ENCODE results near the gene RTP2. TPM values are rescaled to one million over a fixed set of nuclear protein-coding genes. Genes with fewer than 3 reads are reported as not detected.

Gene RTP2
- total RNA-seq, 1 donor from 2014 or later, result not detected

- Mint-ChIP-seq H3K36me3 (no peaks in the 10 kb centered on the region), H3K27me3 (peaks cover 68% of the 10 kb centered on the region), H3K27ac (no peak overlapping the region), H3K4me1 (ENCODE audit: unreplicated experiment) (peaks cover 5% of the 10 kb centered on the region), H3K4me3 (no peak overlapping the region), H3K9me3 (no peaks in the 10 kb centered on the region)
- TF ChIP-seq, protein P1, sequence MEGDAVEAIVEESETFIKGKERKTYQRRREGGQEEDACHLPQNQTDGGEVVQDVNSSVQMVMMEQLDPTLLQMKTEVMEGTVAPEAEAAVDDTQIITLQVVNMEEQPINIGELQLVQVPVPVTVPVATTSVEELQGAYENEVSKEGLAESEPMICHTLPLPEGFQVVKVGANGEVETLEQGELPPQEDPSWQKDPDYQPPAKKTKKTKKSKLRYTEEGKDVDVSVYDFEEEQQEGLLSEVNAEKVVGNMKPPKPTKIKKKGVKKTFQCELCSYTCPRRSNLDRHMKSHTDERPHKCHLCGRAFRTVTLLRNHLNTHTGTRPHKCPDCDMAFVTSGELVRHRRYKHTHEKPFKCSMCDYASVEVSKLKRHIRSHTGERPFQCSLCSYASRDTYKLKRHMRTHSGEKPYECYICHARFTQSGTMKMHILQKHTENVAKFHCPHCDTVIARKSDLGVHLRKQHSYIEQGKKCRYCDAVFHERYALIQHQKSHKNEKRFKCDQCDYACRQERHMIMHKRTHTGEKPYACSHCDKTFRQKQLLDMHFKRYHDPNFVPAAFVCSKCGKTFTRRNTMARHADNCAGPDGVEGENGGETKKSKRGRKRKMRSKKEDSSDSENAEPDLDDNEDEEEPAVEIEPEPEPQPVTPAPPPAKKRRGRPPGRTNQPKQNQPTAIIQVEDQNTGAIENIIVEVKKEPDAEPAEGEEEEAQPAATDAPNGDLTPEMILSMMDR (conservative IDR thresholded peaks at IDR 0.05), result no peak
- no peak for DNase-seq (ENCODE audit: extremely low spot score, unreplicated experiment)
Observed at GRCh38 chr3:187667526-187667925, 34.8 kb downstream of the RTP2 start.

DNA sequence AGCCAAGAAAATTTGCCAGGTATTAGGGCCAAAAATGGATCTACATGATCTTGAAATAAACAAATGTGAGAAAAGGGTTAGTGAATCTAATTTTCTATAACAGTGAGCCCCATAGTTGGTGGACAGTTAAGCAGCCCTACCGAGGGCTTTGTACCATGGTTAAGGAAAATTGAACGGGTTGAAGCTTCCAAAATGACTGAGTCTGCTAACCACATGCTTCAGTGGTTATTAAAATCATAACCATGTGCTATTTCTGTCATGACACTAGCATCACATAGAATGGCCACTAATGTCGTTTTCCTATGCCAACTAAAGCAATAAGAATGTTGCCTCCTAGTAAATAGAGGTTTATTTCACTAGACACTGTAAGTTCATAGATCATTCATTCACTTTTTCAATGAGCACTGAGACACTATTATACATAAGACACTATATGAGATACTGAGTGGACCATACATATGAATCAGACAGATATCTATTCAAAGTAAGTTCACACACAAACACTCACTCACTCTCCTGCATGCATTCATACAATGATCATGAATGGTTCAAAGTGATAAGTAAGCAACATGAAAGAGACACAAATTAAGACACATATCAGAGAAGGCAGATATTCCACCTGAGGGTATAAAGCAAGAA, 36.5 kb downstream of the RTP2 start:
- H3K4me1 Mint-ChIP-seq (ENCODE audit: unreplicated experiment), result peaks cover 5% of the 10 kb centered on the region
- no peak overlapping the region for H3K4me3 Mint-ChIP-seq
- no peaks in the 10 kb centered on the region for H3K36me3 Mint-ChIP-seq
- DNase-seq (ENCODE audit: extremely low spot score, unreplicated experiment), result no peak
- H3K9me3 Mint-ChIP-seq, result no peaks in the 10 kb centered on the region
- no peak overlapping the region for H3K27ac Mint-ChIP-seq
- peaks cover 52% of the 10 kb centered on the region for H3K27me3 Mint-ChIP-seq
- TF ChIP-seq, protein P1 (conservative IDR thresholded peaks at IDR 0.05), result no peak

- Mint-ChIP-seq H3K9me3 (no peaks in the 10 kb centered on the region), H3K27me3 (peaks cover 43% of the 10 kb centered on the region), H3K4me3 (no peak overlapping the region), H3K36me3 (no peaks in the 10 kb centered on the region), H3K4me1 (ENCODE audit: unreplicated experiment) (peaks cover 5% of the 10 kb centered on the region), H3K27ac (no peak overlapping the region)
- no peak for DNase-seq (ENCODE audit: extremely low spot score, unreplicated experiment)
- TF ChIP-seq, protein P1 (conservative IDR thresholded peaks at IDR 0.05), result no peak
Observed at GRCh38 chr3:187665010-187665409, 37.3 kb downstream of the RTP2 start.

- no peak for DNase-seq (ENCODE audit: extremely low spot score, unreplicated experiment)
- H3K27ac Mint-ChIP-seq, result no peak overlapping the region
Observed at GRCh38 chr3:187662848-187663409, 39.4 kb downstream of the RTP2 start.

DNA sequence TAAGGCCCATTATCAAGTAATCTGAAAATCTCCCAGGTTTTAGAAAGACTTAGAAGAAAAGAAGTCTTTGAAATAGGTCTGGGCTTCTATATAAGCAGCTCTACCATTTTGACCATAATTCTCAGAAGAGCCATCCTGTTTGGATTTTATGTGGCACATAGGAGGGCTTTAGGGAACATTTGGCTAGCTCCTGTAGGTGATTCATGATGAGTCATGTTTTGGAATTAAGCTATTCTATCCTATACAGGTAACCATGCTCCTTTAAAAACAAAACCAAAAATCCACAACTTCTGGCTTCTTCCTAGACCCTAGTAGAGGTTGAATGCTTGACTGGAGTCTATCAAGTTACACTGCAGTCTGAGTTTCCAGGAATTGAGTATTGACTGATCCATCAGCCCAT, 41.1 kb downstream of the RTP2 start:
- TF ChIP-seq, protein P1 (conservative IDR thresholded peaks at IDR 0.05), result no peak
- no peaks in the 10 kb centered on the region for H3K36me3 Mint-ChIP-seq
- no peak for DNase-seq (ENCODE audit: extremely low spot score, unreplicated experiment)
- H3K4me3 Mint-ChIP-seq, result no peak overlapping the region
- no peak overlapping the region for H3K27ac Mint-ChIP-seq
- peaks cover 20% of the 10 kb centered on the region for H3K27me3 Mint-ChIP-seq
- H3K4me1 Mint-ChIP-seq (ENCODE audit: unreplicated experiment), result no peaks in the 10 kb centered on the region
- no peaks in the 10 kb centered on the region for H3K9me3 Mint-ChIP-seq

More at GRCh38 chr3:187662848-187663409, 39.4 kb downstream of the RTP2 start:
- Mint-ChIP-seq H3K36me3 (no peaks in the 10 kb centered on the region), H3K4me3 (no peak overlapping the region), H3K9me3 (no peaks in the 10 kb centered on the region), H3K27me3 (peaks cover 25% of the 10 kb centered on the region), H3K4me1 (ENCODE audit: unreplicated experiment) (no peaks in the 10 kb centered on the region)
- TF ChIP-seq, protein P1 (conservative IDR thresholded peaks at IDR 0.05), result no peak

Measured in type B pancreatic cell (in vitro differentiated cells).